ENCODE results near the gene PANK1.
"Not testable (repeated sequence)": the region's sequence is repeated elsewhere in the genome, so short reads cannot be mapped to it uniquely, and the experiment has no call there.

PANK1 gene

DNA sequence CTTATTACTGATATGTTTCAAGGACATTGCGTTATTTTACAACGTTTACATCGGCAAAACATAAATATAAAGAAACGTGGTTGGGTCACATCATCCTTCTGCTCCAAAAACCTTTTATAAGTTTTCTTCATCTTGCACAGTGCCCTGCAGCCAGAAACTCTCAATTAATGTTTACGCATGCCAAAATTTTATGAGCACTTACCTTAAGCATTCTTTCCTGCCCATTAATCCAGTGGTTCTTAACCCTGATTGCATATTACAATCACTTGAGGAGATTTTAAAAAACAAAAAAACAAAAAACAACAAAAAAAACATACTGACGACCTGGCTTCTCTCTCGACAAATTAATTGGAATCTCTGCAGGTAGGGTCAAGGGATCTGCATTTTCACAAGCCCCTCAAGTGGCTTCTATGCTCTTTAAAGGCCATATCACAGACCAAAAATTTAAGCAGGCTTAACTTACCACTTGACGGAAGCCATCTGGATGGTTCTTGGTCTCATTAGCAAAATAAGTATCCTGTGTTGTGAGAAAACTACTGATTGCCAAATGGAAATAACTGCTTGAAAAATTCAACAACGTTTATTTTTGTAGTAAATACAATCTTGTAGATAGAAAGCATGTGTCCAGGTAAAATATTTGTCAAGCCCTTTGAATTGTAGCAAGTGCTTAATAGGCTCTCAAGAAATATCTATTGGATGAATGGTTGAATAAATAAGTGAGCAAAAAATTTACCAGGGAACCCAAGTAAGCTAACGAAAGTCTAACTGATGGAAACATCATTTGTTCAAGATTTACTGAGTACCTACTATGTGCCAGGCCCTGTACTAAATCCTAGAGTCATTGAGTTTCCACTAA, 78.7 kb downstream of the PANK1 start:
- DNase-seq = no peak

DNA sequence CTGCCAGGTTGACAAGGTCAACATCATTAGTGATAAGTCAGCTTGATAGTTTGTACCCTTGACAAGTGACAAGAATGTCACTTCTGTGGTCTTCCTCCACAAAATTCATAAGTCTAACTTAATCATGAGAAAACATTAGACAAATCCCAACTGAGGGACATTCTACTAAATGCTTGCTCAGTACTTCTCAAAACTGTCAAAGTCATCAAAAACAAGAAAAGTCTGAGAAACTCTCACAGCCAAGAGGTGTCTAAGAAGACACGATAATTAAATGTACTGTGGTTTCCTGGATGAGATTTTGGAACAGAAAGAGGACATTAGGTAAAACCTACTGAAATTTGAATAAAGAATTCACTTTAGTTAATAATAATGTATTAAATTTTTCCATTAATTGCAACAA, 79.9 kb downstream of the PANK1 start:
- no peak for DNase-seq

GRCh38 chr10:89563861-89564478, 81.1 kb downstream of the PANK1 start:
- DNase-seq = peak; percentile 13

- DNase-seq = no peak
Measured at GRCh38 chr10:89563311-89563710, 81.7 kb downstream of the PANK1 start.

GRCh38 chr10:89556600-89556999, 88.4 kb downstream of the PANK1 start:
- no peak for DNase-seq

DNA sequence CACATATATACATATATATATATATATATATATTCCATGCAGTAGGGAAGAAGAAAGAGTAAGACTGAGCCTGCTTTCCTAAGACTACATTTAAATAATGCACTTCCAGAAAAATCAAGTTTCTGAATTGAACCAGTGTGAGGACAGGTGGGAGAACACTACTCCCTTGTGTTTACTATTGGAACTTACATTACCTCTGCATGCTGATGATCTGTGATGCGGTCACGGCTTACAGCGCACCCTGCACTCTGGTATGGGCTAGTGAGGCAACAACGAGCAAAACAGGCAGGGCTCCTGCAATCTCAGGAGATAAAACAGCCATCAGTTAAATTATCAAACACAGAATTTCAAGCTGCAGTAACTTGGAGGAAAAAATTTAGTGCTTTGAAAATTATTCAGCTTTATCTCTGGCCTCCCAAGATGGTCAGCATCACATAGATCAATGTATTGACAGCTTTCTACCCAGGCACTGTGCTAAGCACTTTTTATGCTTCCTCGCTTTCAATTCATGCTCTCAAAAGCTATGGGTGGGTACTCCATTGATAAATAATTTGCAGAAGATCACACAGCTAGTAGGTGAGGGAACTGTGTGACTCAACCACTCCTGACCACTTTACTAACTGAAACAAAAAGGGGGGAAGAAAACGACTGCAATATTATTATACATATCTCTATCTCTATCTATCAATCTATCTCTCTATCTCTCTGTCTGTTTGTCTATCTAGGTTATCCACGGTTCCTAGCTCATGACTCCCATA, 89.2 kb downstream of the PANK1 start:
- DNase-seq = no peak

- DNase-seq = no peak
Measured at GRCh38 chr10:89554433-89554832, 90.6 kb downstream of the PANK1 start.

DNA sequence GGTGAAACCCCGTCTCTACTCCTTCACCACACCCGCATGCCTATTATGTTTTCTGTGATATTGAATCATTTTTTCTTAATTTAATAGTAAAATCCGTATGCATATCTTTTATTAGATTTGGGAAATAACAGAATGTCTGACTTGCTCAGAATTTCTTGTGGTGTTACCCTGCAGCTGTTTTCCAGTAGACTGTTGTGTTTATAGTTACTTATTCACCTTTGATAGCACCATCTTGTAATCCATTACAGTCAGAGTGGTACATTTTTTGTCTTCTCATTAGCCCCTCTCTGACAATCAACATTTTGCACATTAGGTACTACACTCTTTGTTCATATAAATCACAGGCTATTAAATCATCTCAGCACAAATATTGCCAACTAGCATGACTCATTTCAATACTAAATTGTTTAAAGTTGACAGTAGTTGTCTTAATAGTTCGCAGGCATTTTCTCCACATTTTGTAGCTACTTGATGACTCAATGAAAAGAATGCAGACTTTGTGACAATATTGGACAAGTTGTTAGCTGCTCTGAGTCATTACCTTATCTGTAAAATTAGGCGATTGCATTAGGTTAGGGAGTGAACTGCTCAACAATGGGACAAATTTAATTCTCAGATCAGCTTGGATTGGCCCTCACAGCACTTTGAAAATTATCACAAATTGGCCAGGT, 91.8 kb downstream of the PANK1 start:
- no peak for DNase-seq

DNA sequence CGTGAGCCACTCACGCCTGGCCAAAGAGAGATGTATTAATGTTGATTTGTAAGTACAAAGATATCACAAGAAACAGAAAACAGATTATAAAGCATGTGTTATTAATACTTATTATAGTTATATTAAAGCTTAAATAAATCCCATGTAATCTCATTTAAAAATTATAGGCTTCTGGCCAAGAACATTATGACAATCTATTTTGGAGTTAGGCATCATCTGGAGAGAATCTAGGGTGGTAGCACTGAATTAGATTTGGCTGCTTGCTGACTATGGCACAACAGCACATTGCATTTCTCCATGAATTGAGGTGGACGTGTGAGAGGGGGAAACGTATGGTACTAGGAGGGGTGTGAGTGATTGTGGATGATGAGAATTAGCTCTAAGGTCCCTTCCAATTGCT, 92.8 kb downstream of the PANK1 start:
- no peak for DNase-seq

GRCh38 chr10:89550509-89550908, 94.5 kb downstream of the PANK1 start:
- no peak for DNase-seq

GRCh38 chr10:89549510-89549909, 95.5 kb downstream of the PANK1 start:
- DNase-seq = no peak

- no peak for DNase-seq
Measured at GRCh38 chr10:89548673-89549072, 96.4 kb downstream of the PANK1 start.

DNA sequence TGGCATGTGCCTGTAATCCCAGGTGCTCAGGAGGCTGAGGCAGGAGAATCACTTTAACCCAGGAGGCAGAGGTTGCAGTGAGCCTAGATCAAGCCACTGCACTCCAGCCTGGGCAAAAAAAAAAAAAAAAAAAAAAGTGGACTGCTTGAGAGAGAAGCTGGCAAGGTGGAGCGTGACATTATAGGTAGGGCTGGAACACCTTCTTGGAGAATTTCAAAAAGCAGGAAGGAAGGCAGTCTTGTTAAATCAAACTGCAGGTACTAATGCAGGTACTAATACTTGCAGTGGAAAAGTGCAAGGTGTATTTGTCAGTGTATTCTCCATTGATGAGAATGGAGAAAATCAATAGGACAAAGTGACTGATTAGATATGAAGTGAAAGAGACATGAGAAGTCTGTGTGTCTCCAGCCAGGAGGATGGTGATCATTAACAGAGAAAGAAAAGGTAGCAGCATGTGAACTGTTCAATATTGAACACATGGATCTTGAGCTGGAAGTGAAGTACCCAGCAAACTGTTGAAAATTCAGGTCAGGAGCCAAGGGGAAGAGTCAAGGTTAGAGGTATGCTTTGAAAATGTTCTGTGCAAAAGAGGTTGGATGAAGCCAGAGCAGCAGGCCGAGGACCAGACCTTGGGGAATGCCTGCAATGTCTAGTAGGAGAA, 97.1 kb downstream of the PANK1 start:
- no peak for DNase-seq

DNA sequence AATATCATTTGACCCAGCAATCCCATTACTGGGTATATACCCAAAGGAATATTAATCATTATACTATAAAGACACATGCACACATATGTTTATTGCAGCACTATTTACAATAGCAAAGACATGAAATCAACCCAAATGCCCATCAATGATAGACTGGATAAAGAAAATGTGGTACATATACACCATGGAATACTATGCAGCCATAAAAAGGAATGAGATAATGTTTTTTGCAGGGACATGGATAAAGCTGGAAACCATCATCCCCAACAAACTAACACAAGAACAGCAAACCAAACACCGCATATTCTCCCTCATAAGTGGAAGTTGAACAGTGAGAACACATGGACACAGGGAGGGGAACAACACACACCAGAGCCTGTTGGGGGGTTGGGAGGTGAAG, 98.4 kb downstream of the PANK1 start:
- not testable (repeated sequence) for DNase-seq

- DNase-seq = no peak
Measured at GRCh38 chr10:89543841-89544240, 101.2 kb downstream of the PANK1 start.

- DNase-seq = no peak
Measured at GRCh38 chr10:89540420-89540949, 104.6 kb downstream of the PANK1 start.

DNA sequence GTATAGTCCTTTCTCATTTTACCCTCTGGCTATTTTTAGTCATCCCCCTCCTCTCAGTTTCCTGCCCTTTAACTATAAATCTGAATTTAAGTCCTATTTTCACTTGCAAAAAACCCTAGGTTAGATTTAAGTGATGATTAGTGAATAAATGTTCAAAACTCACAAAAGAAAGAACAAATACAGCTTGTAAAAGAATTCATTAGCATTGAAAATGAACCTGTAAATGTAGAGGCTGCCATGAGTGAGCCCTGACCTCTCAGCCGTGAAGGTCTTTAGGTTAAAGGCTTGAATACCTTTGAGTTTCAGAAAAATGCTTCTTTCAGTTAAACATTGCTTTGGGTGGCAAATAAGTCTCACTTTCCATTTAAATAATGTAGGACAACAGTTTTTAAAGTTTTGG, 107.7 kb downstream of the PANK1 start:
- DNase-seq = no peak

- no peak for DNase-seq
Measured at GRCh38 chr10:89536013-89536354, 109.1 kb downstream of the PANK1 start.

GRCh38 chr10:89535171-89536012, 109.7 kb downstream of the PANK1 start, which contains the start of gene SLC16A12:
Gene SLC16A12 (minus strand): TSS chr10:89535594. CDS start chr10:89462578, 73,016 bp downstream.
- DNase-seq = no peak

DNA sequence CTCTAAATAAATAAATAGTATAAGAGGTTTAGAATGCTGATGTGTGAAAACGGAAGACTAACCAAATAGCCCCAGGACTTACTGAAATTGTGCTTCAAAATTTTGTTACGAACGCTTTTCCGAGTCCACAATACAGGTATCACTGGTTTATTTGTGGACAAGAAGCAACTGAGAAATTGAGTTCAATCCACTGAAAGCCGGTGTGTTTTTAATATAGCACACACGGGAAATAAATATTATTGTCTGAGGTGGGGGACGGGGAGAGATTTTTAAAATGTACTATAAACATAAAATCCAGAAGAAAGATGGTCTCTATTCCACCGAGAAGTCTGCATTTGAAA, 110.2 kb downstream of the PANK1 start:
- no peak for DNase-seq
